Natural killer cell (primary cell): ENCODE measurements around the gene FILIP1L. TPM values are rescaled to one million over a fixed set of nuclear protein-coding genes. Genes with fewer than 3 reads are reported as not detected.

Source experiments
- ATAC-seq, 3 donors: fragments of 150-1000 bp in 2 of 3; fragments of 200-7000 bp in 1 of 3; cut with Tn5 transposase; 1 replicate in 1 of 3; 2 replicates in 2 of 3; pipeline ENCODE4 v1.10.0; 2021; ENCODE audit warnings: mild to moderate bottlenecking in 2 of 3, moderate library complexity in 2 of 3
- DNase-seq, 2 donors: peaks; one replicate each; pipeline versions ENCODE4 v3.0.0 to v3.0.0-alpha.2; 2013 to 2021; ENCODE audit warnings: mixed read lengths in 1 of 2
- H3K27ac ChIP-seq: one replicate; pipeline ENCODE4 v1.5.1; 2013; ENCODE audit warnings: mild to moderate bottlenecking, low read length
- H3K27me3 ChIP-seq: one replicate; pipeline ENCODE4 v1.6.1; 2013; ENCODE audit warnings: low read length; ENCODE audit not compliant: control insufficient read depth, insufficient read depth
- H3K36me3 ChIP-seq: one replicate; pipeline ENCODE4 v1.6.1; 2013; ENCODE audit warnings: low read length; ENCODE audit not compliant: control insufficient read depth, insufficient read depth
- H3K4me1 ChIP-seq: one replicate; pipeline ENCODE4 v1.6.1; 2013; ENCODE audit warnings: low read length; ENCODE audit not compliant: control insufficient read depth, insufficient read depth
- H3K4me3 ChIP-seq: one replicate; pipeline ENCODE4 v1.5.1; 2013; ENCODE audit warnings: low read length
- H3K9me3 ChIP-seq: one replicate; pipeline ENCODE4 v1.6.1; 2013; ENCODE audit warnings: low read length; ENCODE audit not compliant: control insufficient read depth, insufficient read depth
- H3K27ac Mint-ChIP-seq, 2 donors: one replicate each; pipeline ENCODE4 v1.8.0; 2022; ENCODE audit warnings: mild to moderate bottlenecking in 2 of 2, mixed read lengths in 2 of 2, moderate library complexity in 1 of 2
- H3K27me3 Mint-ChIP-seq, 2 donors: one replicate each; pipeline ENCODE4 v1.8.0; 2022; ENCODE audit warnings: low read depth in 2 of 2, mixed read lengths in 2 of 2
- H3K36me3 Mint-ChIP-seq: one replicate; pipeline ENCODE4 v1.8.0; 2022; ENCODE audit warnings: mixed read lengths
- H3K4me1 Mint-ChIP-seq, 2 donors: one replicate each; pipeline ENCODE4 v1.8.0; 2022; ENCODE audit warnings: mixed read lengths in 2 of 2
- H3K4me3 Mint-ChIP-seq: one replicate; pipeline ENCODE4 v1.8.0; 2022; ENCODE audit warnings: mild to moderate bottlenecking, moderate library complexity, mixed read lengths
- H3K9me3 Mint-ChIP-seq, 2 donors: one replicate each; pipeline ENCODE4 v1.8.0; 2022; ENCODE audit warnings: mixed read lengths in 2 of 2
- WGBS: methylation state at CpG from one replicate; pipeline ENCODE4 v1.1.7; 2013; ENCODE audit warnings: missing lambda C conversion rate; ENCODE audit not compliant: insufficient coverage; 5-methylcytosine and 5-hydroxymethylcytosine counted together
- intact Hi-C: fragments of 100-400 bp; cut with micrococcal nuclease; formaldehyde crosslinking; loops from one replicate; pipeline ENCODE4 v1.14.2; 2022
- total RNA-seq, 4 donors: library from RNA; stranded (reverse); fragments of 120-200 nt in 1 of 4; gene quantifications; one replicate each; pipeline versions ENCODE4 v1.2.3 to v1.2.4, GENCODE V29; 2013 to 2022
- TF ChIP-seq, protein P1 (sequence below): fragments of 200-600 bp; IDR thresholded peaks from one replicate; pipeline ENCODE4 v1.8.0; 2022; ENCODE audit warnings: antibody characterized with exemption

The FILIP1L gene
- total RNA-seq, 3 donors from 2014 or later (not counting 1 experiment from before 2014, with no cell fraction given): 0.12 TPM; not detected in 2

GRCh38 chr3:100018806-100019205 lies 95.5 kb downstream of the FILIP1L start:
- Histone ChIP-seq H3K4me1 (no peaks in the 10 kb centered on the region), H3K9me3 (no peaks in the 10 kb centered on the region), H3K27ac (no peak overlapping the region), H3K36me3 (no peaks in the 10 kb centered on the region), H3K4me3 (no peak overlapping the region), H3K27me3 (no peaks in the 10 kb centered on the region)
- Mint-ChIP-seq H3K27ac (no peak overlapping the region), H3K27me3 (no peaks in the 10 kb centered on the region), H3K4me1 (peaks cover 0 to 6% of the 10 kb centered on the region in 2 donors), H3K4me3 (no peak overlapping the region), H3K36me3 (no peaks in the 10 kb centered on the region), H3K9me3 (no peaks in the 10 kb centered on the region)
- DNase-seq (no peak), ATAC-seq (no peak)
- TF ChIP-seq, protein P1, sequence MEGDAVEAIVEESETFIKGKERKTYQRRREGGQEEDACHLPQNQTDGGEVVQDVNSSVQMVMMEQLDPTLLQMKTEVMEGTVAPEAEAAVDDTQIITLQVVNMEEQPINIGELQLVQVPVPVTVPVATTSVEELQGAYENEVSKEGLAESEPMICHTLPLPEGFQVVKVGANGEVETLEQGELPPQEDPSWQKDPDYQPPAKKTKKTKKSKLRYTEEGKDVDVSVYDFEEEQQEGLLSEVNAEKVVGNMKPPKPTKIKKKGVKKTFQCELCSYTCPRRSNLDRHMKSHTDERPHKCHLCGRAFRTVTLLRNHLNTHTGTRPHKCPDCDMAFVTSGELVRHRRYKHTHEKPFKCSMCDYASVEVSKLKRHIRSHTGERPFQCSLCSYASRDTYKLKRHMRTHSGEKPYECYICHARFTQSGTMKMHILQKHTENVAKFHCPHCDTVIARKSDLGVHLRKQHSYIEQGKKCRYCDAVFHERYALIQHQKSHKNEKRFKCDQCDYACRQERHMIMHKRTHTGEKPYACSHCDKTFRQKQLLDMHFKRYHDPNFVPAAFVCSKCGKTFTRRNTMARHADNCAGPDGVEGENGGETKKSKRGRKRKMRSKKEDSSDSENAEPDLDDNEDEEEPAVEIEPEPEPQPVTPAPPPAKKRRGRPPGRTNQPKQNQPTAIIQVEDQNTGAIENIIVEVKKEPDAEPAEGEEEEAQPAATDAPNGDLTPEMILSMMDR: no peak
- intact Hi-C loops: no loop called here

- no peaks in the 10 kb centered on the region for H3K36me3 ChIP-seq
- peaks cover 6 to 8% of the 10 kb centered on the region in 2 donors for H3K4me1 Mint-ChIP-seq
- H3K27ac Mint-ChIP-seq: no peak overlapping the region
- TF ChIP-seq, protein P1: no peak
- H3K4me3 ChIP-seq: no peak overlapping the region
- no peak overlapping the region for H3K4me3 Mint-ChIP-seq
- ATAC-seq (no peak), DNase-seq (no peak)
- no peaks in the 10 kb centered on the region for H3K27me3 Mint-ChIP-seq
- H3K4me1 ChIP-seq: no peaks in the 10 kb centered on the region
- H3K9me3 Mint-ChIP-seq: no peaks in the 10 kb centered on the region
- WGBS: no CpG with 5 or more reads among the region's 1 CpG
- no peaks in the 10 kb centered on the region for H3K36me3 Mint-ChIP-seq
- H3K27ac ChIP-seq: no peak overlapping the region
- intact Hi-C loops: no loop called here
- no peaks in the 10 kb centered on the region for H3K9me3 ChIP-seq
- H3K27me3 ChIP-seq: no peaks in the 10 kb centered on the region
Observed at GRCh38 chr3:100010087-100010417, 104.2 kb downstream of the FILIP1L start.

GRCh38 chr3:100009276-100010086 lies 104.8 kb downstream of the FILIP1L start:
- Histone ChIP-seq H3K27ac (no peak overlapping the region), H3K4me1 (no peaks in the 10 kb centered on the region), H3K9me3 (no peaks in the 10 kb centered on the region), H3K27me3 (no peaks in the 10 kb centered on the region), H3K36me3 (no peaks in the 10 kb centered on the region), H3K4me3 (no peak overlapping the region)
- WGBS: 100% methylated on average over 3 of the region's 5 CpGs
- DNase-seq: no peak
- Mint-ChIP-seq H3K27me3 (no peaks in the 10 kb centered on the region), H3K4me3 (no peak overlapping the region), H3K9me3 (no peaks in the 10 kb centered on the region), H3K4me1 (peaks cover 6 to 8% of the 10 kb centered on the region in 2 donors), H3K27ac (no peak overlapping the region), H3K36me3 (no peaks in the 10 kb centered on the region)
- TF ChIP-seq, protein P1: no peak
- intact Hi-C loops: no loop called here
- no peak for ATAC-seq
